DOHH2 (cell line): ENCODE data around the gene GRID1.

ENCODE experiments used
- H3F3A ChIP-seq: fragments of 200-600 bp; sonication (generic), shearing (Covaris generic); 2 replicates; pipeline ENCODE4 v1.6.0; 2016; ENCODE audit warnings: antibody characterized with exemption, mild to moderate bottlenecking; ENCODE audit not compliant: control insufficient read depth, insufficient read depth
- H3K27ac ChIP-seq: fragments of 200-600 bp; sonication (generic); 2 replicates; pipeline ENCODE4 v1.5.1; 2014; ENCODE audit warnings: low read depth, mild to moderate bottlenecking, low read length, moderate library complexity
- H3K27me3 ChIP-seq: fragments of 200-600 bp; sonication (generic); 2 replicates; pipeline ENCODE4 v1.6.1; 2014; ENCODE audit warnings: mild to moderate bottlenecking, low read length, mixed read lengths; ENCODE audit not compliant: control insufficient read depth
- H3K36me3 ChIP-seq: fragments of 200-600 bp; sonication (generic); 2 replicates; pipeline ENCODE4 v1.6.1; 2014; ENCODE audit warnings: mild to moderate bottlenecking, low read length, moderate library complexity, mixed read lengths; ENCODE audit not compliant: control insufficient read depth
- H3K4me1 ChIP-seq: fragments of 200-600 bp; sonication (generic); 2 replicates; pipeline ENCODE4 v1.6.1; 2014; ENCODE audit warnings: mild to moderate bottlenecking, low read length, mixed read lengths; ENCODE audit not compliant: control insufficient read depth
- H3K4me2 ChIP-seq: fragments of 200-600 bp; sonication (generic); 2 replicates; pipeline ENCODE4 v1.6.0; 2014; ENCODE audit warnings: mild to moderate bottlenecking, low read length, moderate library complexity
- H3K4me3 ChIP-seq: fragments of 200-600 bp; sonication (generic); 2 replicates; pipeline ENCODE4 v1.5.1; 2014; ENCODE audit warnings: mild to moderate bottlenecking, low read length, mixed read lengths
- H3K79me2 ChIP-seq: fragments of 200-600 bp; sonication (generic); 2 replicates; pipeline ENCODE4 v1.6.1; 2014; ENCODE audit warnings: mild to moderate bottlenecking, low read length, mixed read lengths; ENCODE audit not compliant: control insufficient read depth
- H3K9me2 ChIP-seq: fragments of 200-600 bp; sonication (generic); replicated peaks from 2 replicates; pipeline ENCODE4 v1.6.1; 2014; ENCODE audit warnings: mild to moderate bottlenecking, low read length, mixed read lengths; ENCODE audit not compliant: control insufficient read depth
- H3K9me3 ChIP-seq: fragments of 200-600 bp; sonication (generic); 2 replicates; pipeline ENCODE4 v1.6.1; 2014; ENCODE audit warnings: antibody characterized with exemption, low read length, mixed read lengths; ENCODE audit not compliant: control insufficient read depth, insufficient read depth
- H4K20me1 ChIP-seq: fragments of 200-600 bp; sonication (generic); 2 replicates; pipeline ENCODE4 v1.6.0; 2014; ENCODE audit warnings: low read depth, mild to moderate bottlenecking, antibody characterized with exemption, low read length, moderate library complexity; ENCODE audit not compliant: control insufficient read depth, insufficient read depth
- EZH2phosphoT487 ChIP-seq: fragments of 200-600 bp; sonication (generic); IDR thresholded peaks from 2 replicates; pipeline ENCODE4 v1.6.1; 2017; ENCODE audit warnings: borderline replicate concordance, mild to moderate bottlenecking, antibody characterized with exemption, low read length, moderate library complexity, mixed read lengths
- TF ChIP-seq, protein P1 (sequence below): fragments of 200-600 bp; sonication (generic); IDR thresholded peaks from one replicate; pipeline ENCODE4 v1.5.1; 2014; ENCODE audit warnings: antibody characterized with exemption, mild to moderate bottlenecking, low read depth, low read length; ENCODE audit not compliant: poor library complexity, severe bottlenecking

GRID1 gene

DNA sequence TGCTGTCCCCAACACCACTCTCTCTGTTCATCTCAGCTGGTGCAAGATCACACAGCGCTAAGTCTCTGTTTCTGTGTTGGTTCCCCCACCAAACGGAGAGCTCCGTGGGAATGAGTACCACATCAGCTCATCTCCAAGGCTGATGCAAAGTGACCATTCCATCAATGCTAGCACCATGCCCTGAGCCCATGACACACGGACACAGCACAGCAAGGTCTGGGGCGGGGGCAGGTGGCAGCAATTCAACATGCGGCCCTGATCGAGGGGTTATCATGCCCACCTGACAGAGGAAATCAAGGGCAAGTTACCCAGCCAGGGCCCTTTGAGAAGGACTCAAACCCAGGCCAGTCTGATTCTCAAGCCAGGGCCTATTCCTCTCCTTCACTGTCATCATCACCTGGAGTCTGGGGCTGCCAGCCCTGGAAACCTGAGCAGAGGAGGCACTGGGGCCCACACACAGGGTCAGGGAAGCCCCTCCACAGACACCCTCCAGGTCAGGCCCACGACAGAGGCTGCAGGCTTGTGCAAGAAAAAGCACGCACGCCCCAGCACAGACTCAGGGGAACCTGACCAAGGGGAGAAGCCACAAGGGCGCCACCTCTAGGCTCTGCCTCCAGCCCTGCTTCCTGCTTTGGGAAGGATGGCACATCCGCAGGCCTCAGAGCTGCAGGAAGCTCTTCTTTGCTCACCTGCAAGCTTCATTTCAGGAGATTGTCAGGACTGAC is 74.8 kb downstream of the GRID1 start:
- no peaks in the 10 kb centered on the region for H3F3A ChIP-seq
- no peaks in the 10 kb centered on the region for H3K9me2 ChIP-seq
- no peaks in the 10 kb centered on the region for H4K20me1 ChIP-seq
- no peak overlapping the region for H3K4me2 ChIP-seq
- no peaks in the 10 kb centered on the region for H3K9me3 ChIP-seq
- no peak overlapping the region for H3K27ac ChIP-seq
- H3K36me3 ChIP-seq, result no peaks in the 10 kb centered on the region
- no peak overlapping the region for H3K4me3 ChIP-seq
- no peak for TF ChIP-seq EZH2phosphoT487
- TF ChIP-seq, protein P1, sequence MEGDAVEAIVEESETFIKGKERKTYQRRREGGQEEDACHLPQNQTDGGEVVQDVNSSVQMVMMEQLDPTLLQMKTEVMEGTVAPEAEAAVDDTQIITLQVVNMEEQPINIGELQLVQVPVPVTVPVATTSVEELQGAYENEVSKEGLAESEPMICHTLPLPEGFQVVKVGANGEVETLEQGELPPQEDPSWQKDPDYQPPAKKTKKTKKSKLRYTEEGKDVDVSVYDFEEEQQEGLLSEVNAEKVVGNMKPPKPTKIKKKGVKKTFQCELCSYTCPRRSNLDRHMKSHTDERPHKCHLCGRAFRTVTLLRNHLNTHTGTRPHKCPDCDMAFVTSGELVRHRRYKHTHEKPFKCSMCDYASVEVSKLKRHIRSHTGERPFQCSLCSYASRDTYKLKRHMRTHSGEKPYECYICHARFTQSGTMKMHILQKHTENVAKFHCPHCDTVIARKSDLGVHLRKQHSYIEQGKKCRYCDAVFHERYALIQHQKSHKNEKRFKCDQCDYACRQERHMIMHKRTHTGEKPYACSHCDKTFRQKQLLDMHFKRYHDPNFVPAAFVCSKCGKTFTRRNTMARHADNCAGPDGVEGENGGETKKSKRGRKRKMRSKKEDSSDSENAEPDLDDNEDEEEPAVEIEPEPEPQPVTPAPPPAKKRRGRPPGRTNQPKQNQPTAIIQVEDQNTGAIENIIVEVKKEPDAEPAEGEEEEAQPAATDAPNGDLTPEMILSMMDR, result no peak
- peaks cover 7% of the 10 kb centered on the region for H3K4me1 ChIP-seq
- H3K79me2 ChIP-seq, result no peaks in the 10 kb centered on the region
- H3K27me3 ChIP-seq, result no peaks in the 10 kb centered on the region

DNA sequence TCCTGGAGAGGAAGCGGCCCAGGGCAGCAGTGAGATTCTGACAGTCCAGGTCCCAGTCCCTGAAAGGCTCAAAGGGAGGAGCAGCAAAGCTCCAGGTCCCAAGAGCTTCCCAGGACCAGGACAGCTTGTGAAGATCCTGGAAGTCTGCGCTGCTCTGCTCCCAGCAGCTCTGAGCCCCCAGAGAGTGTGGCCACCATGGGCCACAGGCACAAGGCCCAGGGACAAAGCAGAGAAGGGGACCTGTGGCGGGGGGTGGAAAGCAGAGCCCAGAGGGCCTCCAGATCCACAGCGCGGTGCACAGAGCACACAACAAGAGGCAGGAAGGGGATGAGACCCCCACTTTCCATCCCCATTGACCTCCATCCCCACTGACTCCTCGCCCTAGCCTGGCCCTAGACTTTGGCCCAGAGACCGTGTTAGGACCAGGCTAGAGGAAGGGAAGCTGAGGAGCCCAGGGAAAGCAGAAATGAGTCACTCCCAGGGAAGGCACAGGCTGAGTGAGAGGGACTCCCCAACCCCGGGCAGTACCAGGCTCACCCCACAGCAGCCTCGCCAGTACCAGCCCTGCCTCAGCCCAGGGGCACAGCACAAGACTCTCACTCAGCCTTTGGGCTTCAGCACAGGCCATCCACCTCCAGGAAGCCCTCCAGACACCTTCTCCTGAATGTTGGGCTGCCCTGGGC is 75.5 kb downstream of the GRID1 start:
- H3K9me2 ChIP-seq, result no peaks in the 10 kb centered on the region
- no peaks in the 10 kb centered on the region for H3F3A ChIP-seq
- no peaks in the 10 kb centered on the region for H3K9me3 ChIP-seq
- no peak overlapping the region for H3K4me2 ChIP-seq
- H3K27ac ChIP-seq, result no peak overlapping the region
- H3K4me3 ChIP-seq, result no peak overlapping the region
- no peaks in the 10 kb centered on the region for H3K27me3 ChIP-seq
- no peaks in the 10 kb centered on the region for H3K36me3 ChIP-seq
- no peaks in the 10 kb centered on the region for H4K20me1 ChIP-seq
- H3K4me1 ChIP-seq, result peaks cover 7% of the 10 kb centered on the region
- H3K79me2 ChIP-seq, result no peaks in the 10 kb centered on the region
- no peak for TF ChIP-seq EZH2phosphoT487
- TF ChIP-seq, protein P1, result no peak

- Histone ChIP-seq H3K9me2 (no peaks in the 10 kb centered on the region), H3K4me1 (peaks cover 7% of the 10 kb centered on the region), H3K36me3 (no peaks in the 10 kb centered on the region), H3K27ac (no peak overlapping the region), H4K20me1 (no peaks in the 10 kb centered on the region), H3F3A (no peaks in the 10 kb centered on the region), H3K4me2 (no peak overlapping the region), H3K9me3 (no peaks in the 10 kb centered on the region), H3K79me2 (no peaks in the 10 kb centered on the region), H3K27me3 (no peaks in the 10 kb centered on the region), H3K4me3 (no peak overlapping the region)
- no peak for TF ChIP-seq EZH2phosphoT487
- TF ChIP-seq, protein P1, result peak; percentile 43
Measured at GRCh38 chr10:86289577-86289868, 77.1 kb downstream of the GRID1 start.
